ENCODE results near the gene PNMA8A.

- TF ChIP-seq BRCA1 (IDR thresholded peaks at IDR 0.05; ENCODE audit: low read depth, low read length), result no peak
- no peak for TF ChIP-seq CTCF (IDR thresholded peaks at IDR 0.05 in 2 of 3, conservative IDR thresholded peaks at IDR 0.05 in 1 of 3; ENCODE audit: control insufficient read depth in 2 of 3, extremely low read depth in 1 of 3, insufficient read depth in 1 of 3, low read depth in 3 of 3, low read length in 3 of 3)
Measured at GRCh38 chr19:46456930-46457329, 14.4 kb downstream of the PNMA8A start.

All from GM12878 (cell line).